B cell (primary cell): ENCODE results near the gene ARRB2. TPM values are rescaled to one million over a fixed set of nuclear protein-coding genes. Genes with fewer than 3 reads are reported as not detected.
A peak's percentile ranks its signal among the peaks of the same experiment; 100 is the strongest.

ENCODE experiments used
- ATAC-seq: fragments of 200-7000 bp; cut with Tn5 transposase; one replicate; pipeline ENCODE4 v1.10.0; 2021; ENCODE audit warnings: low read depth, mild to moderate bottlenecking, moderate number of reproducible peaks, moderate library complexity
- CTCF ChIA-PET: fragments of 350-600 bp; sonication (Branson Sonifier 250); formaldehyde crosslinking; loops from one replicate; lab custom pipeline; 2021; ENCODE audit warnings: antibody characterized with exemption, inconsistent platforms; lab: Charles Lee
- POLR2A ChIA-PET: fragments of 350-600 bp; sonication (Branson Sonifier 250); formaldehyde crosslinking; loops from one replicate; lab custom pipeline; 2021; ENCODE audit warnings: antibody characterized with exemption; lab: Charles Lee
- DNase-seq: peaks from one replicate; pipeline ENCODE4 v3.0.0; 2013
- H2AFZ ChIP-seq: 2 replicates; pipeline ENCODE4 v1.6.1; 2012; ENCODE audit warnings: mild to moderate bottlenecking, low read depth, low read length; ENCODE audit not compliant: insufficient read depth, poor library complexity, severe bottlenecking
- H3K27ac ChIP-seq, 2 donors: 1 replicate in 1 of 2; 2 replicates in 1 of 2; pipeline ENCODE4 v1.5.1; 2012 to 2013; ENCODE audit warnings: low read length in 2 of 2, mild to moderate bottlenecking in 2 of 2, moderate library complexity in 1 of 2
- H3K27me3 ChIP-seq, 4 experiments: fragments of 200-600 bp in 1 of 4; sonication (generic) in 1 of 4; replicated peaks in 1 of 4; 1 replicate in 2 of 4; 2 replicates in 2 of 4; pipeline versions ENCODE4 v1.6.1 to v1.7.0; 2013 to 2016; ENCODE audit warnings: low read length in 3 of 4, mild to moderate bottlenecking in 2 of 4, mixed read lengths in 1 of 4, moderate library complexity in 1 of 4; ENCODE audit not compliant: insufficient read depth in 4 of 4, control insufficient read depth in 3 of 4; ENCODE audit errors: control extremely low read depth in 1 of 4
- H3K36me3 ChIP-seq, 2 experiments: replicated peaks in 1 of 2; 1 replicate in 1 of 2; 2 replicates in 1 of 2; pipeline versions ENCODE4 v1.6.1 to v1.7.1; 2013; ENCODE audit warnings: low read length in 1 of 2; ENCODE audit not compliant: insufficient read depth in 2 of 2, control insufficient read depth in 1 of 2; ENCODE audit errors: control extremely low read depth in 1 of 2, extremely low read depth in 1 of 2
- H3K4me1 ChIP-seq, 2 donors: fragments of 200-600 bp in 1 of 2; sonication (generic) in 1 of 2; 1 replicate in 1 of 2; 2 replicates in 1 of 2; pipeline versions ENCODE4 v1.5.1 to v1.6.1; 2013 to 2017; ENCODE audit warnings: low read length in 2 of 2; ENCODE audit not compliant: control insufficient read depth in 2 of 2, insufficient read depth in 2 of 2
- H3K4me2 ChIP-seq: replicated peaks from 2 replicates; pipeline ENCODE3; 2012; ENCODE audit warnings: mild to moderate bottlenecking, low read depth, low read length; ENCODE audit not compliant: poor library complexity, severe bottlenecking
- H3K4me3 ChIP-seq, 5 experiments: fragments of 200-600 bp in 1 of 5; sonication (generic) in 1 of 5; 1 replicate in 3 of 5; 2 replicates in 2 of 5; pipeline versions ENCODE4 v1.5.1 to v1.7.0; 2011 to 2016; ENCODE audit warnings: low read length in 4 of 5, mild to moderate bottlenecking in 4 of 5, low read depth in 2 of 5, control low read depth in 1 of 5, moderate library complexity in 1 of 5; ENCODE audit not compliant: insufficient read depth in 1 of 5; ENCODE audit errors: control extremely low read depth in 1 of 5, extremely low read depth in 1 of 5
- H3K79me2 ChIP-seq: fragments of 200-600 bp; sonication (generic); one replicate; pipeline ENCODE4 v1.6.0; 2016; ENCODE audit warnings: low read length; ENCODE audit not compliant: control insufficient read depth, insufficient read depth
- H3K9ac ChIP-seq: fragments of 200-600 bp; sonication (generic); 2 replicates; pipeline ENCODE4 v1.6.1; 2017; ENCODE audit warnings: mild to moderate bottlenecking, low read length, moderate library complexity
- H3K9me3 ChIP-seq, 3 donors: one replicate each; pipeline versions ENCODE4 v1.6.1 to v1.7.1; 2013; ENCODE audit warnings: low read length in 2 of 3; ENCODE audit not compliant: control insufficient read depth in 2 of 3, insufficient read depth in 1 of 3; ENCODE audit errors: control extremely low read depth in 1 of 3
- H4K20me1 ChIP-seq: 2 replicates; pipeline ENCODE4 v1.6.0; 2012; ENCODE audit warnings: mild to moderate bottlenecking, low read length; ENCODE audit not compliant: insufficient read depth, control insufficient read depth, poor library complexity, severe bottlenecking
- H3K27ac Mint-ChIP-seq: one replicate; pipeline ENCODE4 v1.8.0; 2021; ENCODE audit warnings: mixed read lengths
- H3K27me3 Mint-ChIP-seq: one replicate; pipeline ENCODE4 v1.8.0; 2021; ENCODE audit warnings: mixed read lengths
- H3K4me1 Mint-ChIP-seq: one replicate; pipeline ENCODE4 v1.8.0; 2021; ENCODE audit warnings: mixed read lengths
- H3K4me3 Mint-ChIP-seq: one replicate; pipeline ENCODE4 v1.8.0; 2021; ENCODE audit warnings: mixed read lengths
- H3K9me3 Mint-ChIP-seq: one replicate; pipeline ENCODE4 v1.8.0; 2022; ENCODE audit warnings: mixed read lengths; ENCODE audit not compliant: insufficient read depth
- CTCF ChIP-seq: fragments of 200-600 bp; IDR thresholded peaks from one replicate; pipeline ENCODE4 v1.8.0; 2022; ENCODE audit warnings: antibody characterized with exemption, mild to moderate bottlenecking
- EZH2 ChIP-seq: IDR thresholded peaks from 2 replicates; pipeline ENCODE4 v1.6.1; 2012; ENCODE audit warnings: borderline replicate concordance, low read depth, mild to moderate bottlenecking, moderate library complexity, low read length; ENCODE audit not compliant: insufficient read depth, poor library complexity, severe bottlenecking
- WGBS: methylation state at CpG from one replicate; pipeline ENCODE4 v1.1.5; 2013; ENCODE audit warnings: missing lambda C conversion rate; ENCODE audit not compliant: insufficient coverage; 5-methylcytosine and 5-hydroxymethylcytosine counted together
- intact Hi-C: fragments of 100-400 bp; cut with micrococcal nuclease; formaldehyde crosslinking; loops from one replicate; pipeline ENCODE4 v1.10.0; 2022
- polyA plus RNA-seq: library from polyadenylated mRNA; depleted of rRNA; stranded (reverse); fragments of >200 nt; gene quantifications from 2 replicates; pipeline ENCODE4 v1.2.3, GENCODE V29; 2012
- total RNA-seq, 2 donors: library from RNA; stranded (reverse); fragments of 120-200 nt in 1 of 2; gene quantifications; 1 replicate in 1 of 2; 2 replicates in 1 of 2; pipeline versions ENCODE4 v1.2.3 to v1.2.4, GENCODE V29; 2013 to 2022

ARRB2 gene
- total and polyA plus RNA-seq, 2 donors (not counting 1 experiment from before 2014, with no cell fraction given), result 111 to 164 TPM

DNA sequence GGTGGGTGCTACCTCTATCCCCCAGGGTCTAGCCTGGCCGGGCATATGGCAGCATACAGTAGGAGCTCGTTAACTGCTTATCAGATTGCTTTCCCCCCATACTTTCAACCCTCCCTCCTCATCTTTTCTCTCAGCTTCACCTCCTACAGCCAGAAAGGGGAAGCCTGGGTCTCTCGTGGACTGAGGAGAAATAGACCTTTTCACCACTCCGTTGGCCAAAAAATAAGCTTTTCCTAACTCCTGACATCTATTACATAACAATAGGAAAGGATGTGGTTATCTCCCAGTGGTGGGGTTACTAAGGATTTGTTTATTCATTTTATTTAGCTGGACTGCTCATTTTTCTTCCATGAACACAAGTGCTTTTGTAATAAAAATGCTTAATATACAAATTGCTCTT is 38.3 kb downstream of the ARRB2 start:
- Histone ChIP-seq H3K4me2 (no peak overlapping the region), H3K27me3 (peaks cover 0 to 30% (median 16%) of the 10 kb centered on the region in 4 experiments), H4K20me1 (no peaks in the 10 kb centered on the region), H3K9me3 (no peaks in the 10 kb centered on the region), H3K36me3 (no peaks in the 10 kb centered on the region), H3K4me1 (peaks cover 18 to 19% of the 10 kb centered on the region in 2 donors), H3K79me2 (no peaks in the 10 kb centered on the region), H3K4me3 (no peak overlapping the region), H2AFZ (no peak overlapping the region), H3K9ac (no peak overlapping the region), H3K27ac (no peak overlapping the region)
- Mint-ChIP-seq H3K27ac (no peak overlapping the region), H3K9me3 (no peaks in the 10 kb centered on the region), H3K27me3 (peaks cover 35% of the 10 kb centered on the region), H3K4me1 (peaks cover 15% of the 10 kb centered on the region), H3K4me3 (peak overlapping the region; percentile 11)
- POLR2A ChIA-PET, result interaction anchor here (0.6 kb wide), 1 partner anchor 10 kb away, joined by 3 read pairs; no protein-coding TSS in a partner anchor
- ATAC-seq (no peak), DNase-seq (no peak)
- TF ChIP-seq EZH2 (no peak), CTCF (no peak)
- WGBS, result no CpG with 5 or more reads among the region's 4 CpGs
- intact Hi-C loops, result no loop called here
- CTCF ChIA-PET, result interaction anchor here (1.0 kb wide), 1 partner anchor 23 kb away, joined by 4 read pairs; the partner anchor contains the start of gene TM4SF5

- Mint-ChIP-seq H3K27ac (peak overlapping the region; percentile 37), H3K9me3 (no peaks in the 10 kb centered on the region), H3K4me3 (no peak overlapping the region), H3K4me1 (peaks cover 13% of the 10 kb centered on the region), H3K27me3 (peaks cover 43% of the 10 kb centered on the region)
- Histone ChIP-seq H3K9me3 (no peaks in the 10 kb centered on the region), H4K20me1 (no peaks in the 10 kb centered on the region), H3K36me3 (no peaks in the 10 kb centered on the region), H3K4me2 (no peak overlapping the region), H3K79me2 (no peaks in the 10 kb centered on the region), H3K4me3 (no peak overlapping the region), H3K27ac (no peak overlapping the region), H3K27me3 (peaks cover 0 to 17% (median 7%) of the 10 kb centered on the region in 4 experiments), H3K9ac (no peak overlapping the region), H3K4me1 (peaks cover 8 to 11% of the 10 kb centered on the region in 2 donors), H2AFZ (no peak overlapping the region)
- ChIA-PET POLR2A (interaction anchor here (0.7 kb wide), 1 partner anchor 571 kb away, joined by 6 read pairs; no protein-coding TSS in a partner anchor), CTCF (no interaction called here)
- ATAC-seq, result no peak
- intact Hi-C loops, result no loop called here
- whole genome bisulfite sequencing, result 45% methylated on average over 1 of the region's 3 CpGs
- DNase-seq, result no peak
- TF ChIP-seq EZH2 (no peak), CTCF (no peak)
These were observed 40.2 kb downstream of the ARRB2 start for GRCh38 chr17:4750606-4751005.
